ENCODE results near the gene CARD19. TPM values are rescaled to one million over a fixed set of nuclear protein-coding genes. Genes with fewer than 3 reads are reported as not detected.

Gene CARD19
- polyA plus RNA-seq, 1 experiment = 25.2 TPM

DNA sequence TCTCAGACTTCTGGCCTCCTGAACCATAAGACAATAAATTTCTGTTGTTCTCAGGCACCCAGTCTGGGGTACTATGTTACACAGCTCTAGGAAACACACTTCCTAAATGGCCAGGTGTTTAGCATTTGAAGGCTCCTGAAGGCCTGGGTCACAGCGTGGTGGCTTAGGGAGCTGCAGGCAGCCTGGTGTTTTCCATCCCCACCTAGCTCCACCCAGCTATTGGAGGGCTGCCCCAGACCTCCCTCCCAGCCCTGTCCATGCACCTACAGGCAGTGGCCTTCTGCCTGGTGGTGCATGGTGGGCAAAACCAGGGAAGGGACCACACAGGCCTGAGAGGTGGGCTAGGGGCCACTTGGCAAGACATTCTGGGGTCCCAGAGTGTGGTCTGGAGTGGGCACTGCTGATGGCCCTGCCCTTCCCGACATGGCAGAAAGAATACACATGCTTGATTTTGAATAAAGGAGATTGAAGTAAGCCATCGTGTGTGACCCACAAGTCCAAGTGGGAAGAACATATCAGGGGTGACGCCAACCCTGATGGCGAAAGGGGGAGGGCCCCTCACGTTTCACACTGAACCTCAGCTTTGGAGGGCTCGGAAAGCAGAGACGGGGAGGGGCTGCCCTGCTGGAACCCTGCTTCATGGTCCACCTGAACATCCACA is 38.8 kb upstream of the CARD19 start:
- DNase-seq (ENCODE audit: low read depth, low spot score) = no peak
- TF ChIP-seq CTCF (IDR thresholded peaks at IDR 0.05; ENCODE audit: low read depth, low read length) = no peak
- H3K9me3 ChIP-seq (ENCODE audit: control insufficient read depth, insufficient read depth, low read length) = no peaks in the 10 kb centered on the region
- no peak overlapping the region for H3K27ac ChIP-seq (ENCODE audit: low read depth, low read length)
- H3K27me3 ChIP-seq (ENCODE audit: control insufficient read depth, insufficient read depth, low read length) = peaks cover 12% of the 10 kb centered on the region
- CTCF ChIA-PET = no interaction called here
- POLR2A ChIA-PET = interaction anchor here (0.6 kb wide), 1 partner anchor 9 kb away, joined by 3 read pairs; no protein-coding TSS in a partner anchor
- H3K4me3 ChIP-seq (ENCODE audit: low read depth, low read length) = no peak overlapping the region

DNA sequence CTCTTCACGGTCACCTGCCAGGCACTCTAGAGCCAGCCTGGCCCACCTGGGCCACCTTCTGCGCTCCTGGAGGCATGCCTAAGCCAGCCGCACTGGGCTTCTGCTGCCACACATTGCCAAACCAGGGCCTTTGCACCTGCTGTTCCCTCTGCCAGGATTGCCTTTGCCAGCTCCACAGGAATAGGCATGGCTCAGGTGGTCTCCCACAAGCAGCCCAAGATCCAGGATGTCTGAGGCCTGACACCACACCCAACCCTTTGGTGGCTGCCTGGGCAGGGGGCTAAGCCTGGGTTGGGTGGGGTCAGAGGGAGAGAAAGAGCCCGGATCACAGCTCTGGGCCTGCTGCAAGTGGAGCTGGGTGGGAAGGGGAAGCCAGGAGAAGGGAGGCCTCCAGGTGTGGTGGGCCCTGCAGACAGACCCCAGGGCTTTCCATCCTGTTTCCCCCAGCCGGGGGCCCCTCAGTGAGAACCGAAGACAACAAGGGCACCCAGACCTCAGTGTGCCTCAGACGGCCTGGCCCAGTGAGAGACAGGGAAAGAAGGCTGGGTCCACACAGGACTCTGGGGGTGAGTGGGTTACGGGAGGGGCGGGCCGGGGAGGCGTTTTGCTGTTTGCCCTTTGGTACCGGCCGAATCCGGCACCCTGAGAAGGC is 38.2 kb upstream of the CARD19 start:
- Histone ChIP-seq H3K27ac (ENCODE audit: low read depth, low read length) (no peak overlapping the region), H3K27me3 (ENCODE audit: control insufficient read depth, insufficient read depth, low read length) (peaks cover 14% of the 10 kb centered on the region), H3K9me3 (ENCODE audit: control insufficient read depth, insufficient read depth, low read length) (no peaks in the 10 kb centered on the region), H3K4me3 (ENCODE audit: low read depth, low read length) (no peak overlapping the region)
- POLR2A ChIA-PET = interaction anchor here (0.6 kb wide), 1 partner anchor 10 kb away, joined by 3 read pairs; no protein-coding TSS in a partner anchor
- TF ChIP-seq CTCF (IDR thresholded peaks at IDR 0.05; ENCODE audit: low read depth, low read length) = no peak
- CTCF ChIA-PET = no interaction called here
- no peak for DNase-seq (ENCODE audit: low read depth, low spot score)

DNA sequence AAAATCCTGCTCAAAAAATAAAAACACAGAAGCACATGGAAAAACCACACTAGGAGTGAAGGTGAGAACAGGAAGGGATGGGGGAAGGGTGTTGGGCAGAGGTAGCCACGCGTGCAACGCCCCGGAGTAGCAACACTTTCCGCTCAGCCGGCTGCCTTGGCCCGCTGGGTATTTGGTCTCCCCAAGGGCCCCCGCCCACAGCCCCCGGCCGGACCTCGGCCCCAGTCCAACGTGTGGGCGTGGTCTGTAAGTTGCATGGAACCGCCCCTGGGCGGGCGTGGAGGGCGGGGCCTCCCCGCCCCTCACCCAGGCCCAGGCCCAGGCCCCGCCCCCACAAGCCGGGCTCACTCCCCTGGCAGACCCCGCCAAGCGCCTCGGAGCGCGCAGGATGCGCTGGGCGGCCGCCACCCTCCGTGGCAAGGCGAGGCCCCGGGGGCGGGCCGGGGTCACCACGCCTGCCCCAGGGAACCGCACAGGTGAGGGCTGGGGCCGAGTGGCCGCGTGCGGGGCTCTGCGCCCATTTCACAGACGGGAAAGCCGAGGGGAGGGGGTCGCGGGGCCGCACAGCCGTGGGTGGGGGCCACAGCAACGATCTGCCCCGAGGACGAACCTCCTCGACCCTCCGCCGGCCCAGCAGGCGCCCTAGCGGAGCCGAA is 37.5 kb upstream of the CARD19 start, which contains the start of gene SUSD3:
Gene SUSD3 (plus strand): TSS at position 347 of the 656 bp plus-strand sequence. CDS start 42 bp downstream, at position 389.
- TF ChIP-seq CTCF (IDR thresholded peaks at IDR 0.05; ENCODE audit: low read depth, low read length) = no peak
- peak within 1 kb of the TSS; percentile 44 for H3K4me3 ChIP-seq (ENCODE audit: low read depth, low read length)
- H3K9me3 ChIP-seq (ENCODE audit: control insufficient read depth, insufficient read depth, low read length) = no peaks in the 10 kb centered on the region
- POLR2A ChIA-PET = no interaction called here
- CTCF ChIA-PET = no interaction called here
- DNase-seq (ENCODE audit: low read depth, low spot score) = no peak
- no peak within 1 kb of the TSS for H3K27ac ChIP-seq (ENCODE audit: low read depth, low read length)
- peaks cover 12% of the 10 kb centered on the region for H3K27me3 ChIP-seq (ENCODE audit: control insufficient read depth, insufficient read depth, low read length)

DNA sequence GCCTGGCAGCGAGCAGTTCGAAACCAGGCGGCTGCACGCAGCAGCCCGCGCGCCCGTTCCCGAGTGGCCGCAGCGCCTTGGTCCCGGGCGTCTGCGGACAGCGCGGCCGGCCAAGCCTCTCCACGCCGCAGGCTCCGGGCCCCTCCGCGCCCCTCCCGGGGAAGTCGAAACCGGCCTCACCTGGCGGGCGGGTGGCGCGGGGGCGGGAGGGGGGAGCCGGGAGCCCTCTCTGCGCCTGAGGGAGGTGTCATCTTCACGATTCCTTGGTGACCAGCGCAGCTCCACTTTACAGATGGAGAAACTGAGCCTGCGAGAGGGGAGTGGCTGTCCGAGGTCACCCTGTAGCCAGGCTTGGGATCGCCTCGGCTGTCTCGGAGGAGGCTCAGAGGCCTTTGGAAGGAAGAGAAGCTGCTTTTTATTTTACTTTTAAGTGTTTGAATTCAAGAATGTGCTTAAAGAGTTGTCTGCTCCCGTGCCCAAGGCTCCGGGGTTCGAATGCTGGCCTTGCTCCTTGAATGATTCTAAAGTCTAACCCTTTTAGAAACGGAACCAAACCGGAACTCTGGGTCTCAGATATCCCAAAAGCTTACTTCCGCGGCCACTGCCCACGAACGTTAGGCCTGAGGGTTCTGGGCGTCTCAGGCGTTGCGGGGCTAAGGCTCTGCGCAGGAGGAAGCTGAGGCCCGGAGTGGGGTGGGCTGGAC is 36.9 kb upstream of the CARD19 start:
- POLR2A ChIA-PET = no interaction called here

More for the DNA sequence above, 36.9 kb upstream of the CARD19 start:
- Histone ChIP-seq H3K9me3 (ENCODE audit: control insufficient read depth, insufficient read depth, low read length) (no peaks in the 10 kb centered on the region), H3K27ac (ENCODE audit: low read depth, low read length) (no peak overlapping the region), H3K27me3 (ENCODE audit: control insufficient read depth, insufficient read depth, low read length) (peaks cover 7% of the 10 kb centered on the region), H3K4me3 (ENCODE audit: low read depth, low read length) (peak overlapping the region; percentile 44)
- no peak for TF ChIP-seq CTCF (IDR thresholded peaks at IDR 0.05; ENCODE audit: low read depth, low read length)
- DNase-seq (ENCODE audit: low read depth, low spot score) = no peak
- CTCF ChIA-PET = no interaction called here
